ENCODE data around the gene PROK1. TPM values are rescaled to one million over a fixed set of nuclear protein-coding genes. Genes with fewer than 3 reads are reported as not detected.

Gene PROK1
- total RNA-seq (2014; rRNA removed; shearing (Covaris generic)), result not detected in 2 replicates

DNA sequence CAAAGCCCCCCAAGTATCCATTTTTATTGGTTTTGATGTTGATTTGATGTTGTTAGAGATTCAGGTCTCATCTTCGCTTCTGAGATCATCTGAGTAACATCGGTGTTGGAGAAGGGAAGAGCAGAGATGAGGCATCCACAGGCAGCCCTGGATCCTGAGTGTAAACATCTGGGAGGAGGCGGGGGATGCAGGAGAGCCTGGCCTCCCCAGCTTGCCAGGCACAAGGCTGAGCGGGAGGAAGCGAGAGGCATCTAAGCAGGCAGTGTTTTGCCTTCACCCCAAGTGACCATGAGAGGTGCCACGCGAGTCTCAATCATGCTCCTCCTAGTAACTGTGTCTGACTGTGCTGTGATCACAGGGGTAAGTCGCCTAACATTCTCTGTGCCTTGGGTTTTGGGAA is at the start of gene PROK1:
PROK1 (plus strand) TSS at position 221 of the 400 bp plus-strand sequence; CDS start at position 289, 68 bp downstream.

DNA sequence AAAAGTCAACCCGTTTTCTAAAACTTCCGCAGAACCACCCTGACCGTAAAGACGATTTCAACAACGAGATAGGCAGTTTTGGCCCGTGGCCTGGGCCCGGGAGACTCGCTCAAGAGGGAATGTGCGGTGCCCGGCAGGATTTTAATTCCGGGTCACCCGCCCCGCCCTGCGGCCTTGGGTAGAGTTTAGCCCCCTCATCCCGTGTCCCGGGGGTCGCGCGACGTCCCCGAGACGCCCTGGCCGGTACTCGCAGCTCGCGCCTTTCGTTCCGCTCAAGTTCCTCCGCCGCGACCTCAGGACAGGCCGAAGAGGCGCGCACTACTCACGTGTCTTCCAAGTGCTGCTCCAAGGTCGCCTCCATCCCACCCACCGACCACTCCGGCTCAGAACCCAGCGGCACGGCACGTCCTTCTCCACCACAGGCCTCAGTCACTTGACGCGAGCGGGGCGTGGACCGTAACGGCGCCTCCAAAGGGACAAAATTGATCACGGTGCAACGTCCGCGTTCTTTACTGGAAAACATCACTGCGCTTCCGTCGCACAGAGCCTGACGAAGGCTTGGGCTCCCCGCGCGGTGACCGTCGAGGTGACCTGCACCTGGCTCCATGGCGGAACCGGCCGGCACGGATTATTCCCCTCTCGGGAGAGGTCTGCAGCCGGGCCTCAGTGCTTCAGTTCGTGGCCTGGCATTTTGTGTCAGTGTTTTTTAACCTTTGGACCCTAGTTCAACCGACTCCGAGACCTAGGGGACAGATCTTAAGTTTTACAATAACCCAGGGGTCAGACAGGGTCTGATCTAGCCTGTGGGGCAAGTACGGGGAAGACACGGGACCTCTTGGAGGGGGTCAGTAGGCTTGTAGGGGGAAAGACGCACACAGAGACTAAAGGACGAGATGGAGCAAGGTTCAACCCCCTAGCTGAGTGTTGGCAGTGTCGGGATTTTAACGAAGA is 43.4 kb upstream of the PROK1 start, which contains the start of gene LAMTOR5:
LAMTOR5 (minus strand) TSS at position 435 of the 951 bp plus-strand sequence; CDS start at position 361, 74 bp downstream.

Other genes starting within 250 kb of the PROK1 start
- 1.5 and 2.6 TPM in 2 replicates for gene KCNC4, start 240.8 kb upstream of the PROK1 start, total RNA-seq (2014; rRNA removed; shearing (Covaris generic))
- gene RBM15, start 111.8 kb upstream of the PROK1 start, total RNA-seq (2014; rRNA removed; shearing (Covaris generic)), result 62.0 and 62.6 TPM in 2 replicates
- gene SLC16A4, start 60.1 kb upstream of the PROK1 start, total RNA-seq (2014; rRNA removed; shearing (Covaris generic)), result 16.1 and 16.8 TPM in 2 replicates
- 131 and 141 TPM in 2 replicates for gene LAMTOR5, start 43.5 kb upstream of the PROK1 start, total RNA-seq (2014; rRNA removed; shearing (Covaris generic))
- not detected in 2 replicates for gene KCNA10, start 68.0 kb downstream of the PROK1 start, total RNA-seq (2014; rRNA removed; shearing (Covaris generic))
- 0.03 and 0.41 TPM in 2 replicates for gene KCNA2, start 155.2 kb downstream of the PROK1 start, total RNA-seq (2014; rRNA removed; shearing (Covaris generic))
- not detected in 2 replicates for gene KCNA3, start 223.8 kb downstream of the PROK1 start, total RNA-seq (2014; rRNA removed; shearing (Covaris generic))

Measured in A375 (cell line).